K562 (cell line): ENCODE measurements around the gene PRM1.

ENCODE experiments used
- CBX8 ChIP-seq: fragments of 200-600 bp; sonication (generic); IDR thresholded peaks from 2 replicates; pipeline ENCODE4 v1.6.1; 2012; ENCODE audit warnings: borderline replicate concordance, mixed run types, low read depth, mild to moderate bottlenecking, moderate library complexity, mixed read lengths, low read length, control low read depth, inconsistent platforms; ENCODE audit not compliant: poor library complexity, severe bottlenecking; ENCODE audit errors: extremely low read depth
- KAT2B ChIP-seq: IDR thresholded peaks from one replicate; pipeline ENCODE4 v1.6.1; 2012; ENCODE audit warnings: low read depth, mild to moderate bottlenecking, control low read depth, inconsistent platforms, low read length, moderate library complexity
- KLF16 ChIP-seq: IDR thresholded peaks from 2 replicates; pipeline ENCODE4 v1.6.1; 2016; ENCODE audit warnings: antibody characterized with exemption
- REST ChIP-seq, 2 experiments: fragments of 450-650 bp; formaldehyde crosslinking in 1 of 2; IDR thresholded peaks; 2 replicates each; pipeline versions ENCODE4 v1.4.0 to v1.6.1; 2014 to 2020; ENCODE audit warnings: mild to moderate bottlenecking in 2 of 2, borderline replicate concordance in 1 of 2, low read depth in 1 of 2

DNA sequence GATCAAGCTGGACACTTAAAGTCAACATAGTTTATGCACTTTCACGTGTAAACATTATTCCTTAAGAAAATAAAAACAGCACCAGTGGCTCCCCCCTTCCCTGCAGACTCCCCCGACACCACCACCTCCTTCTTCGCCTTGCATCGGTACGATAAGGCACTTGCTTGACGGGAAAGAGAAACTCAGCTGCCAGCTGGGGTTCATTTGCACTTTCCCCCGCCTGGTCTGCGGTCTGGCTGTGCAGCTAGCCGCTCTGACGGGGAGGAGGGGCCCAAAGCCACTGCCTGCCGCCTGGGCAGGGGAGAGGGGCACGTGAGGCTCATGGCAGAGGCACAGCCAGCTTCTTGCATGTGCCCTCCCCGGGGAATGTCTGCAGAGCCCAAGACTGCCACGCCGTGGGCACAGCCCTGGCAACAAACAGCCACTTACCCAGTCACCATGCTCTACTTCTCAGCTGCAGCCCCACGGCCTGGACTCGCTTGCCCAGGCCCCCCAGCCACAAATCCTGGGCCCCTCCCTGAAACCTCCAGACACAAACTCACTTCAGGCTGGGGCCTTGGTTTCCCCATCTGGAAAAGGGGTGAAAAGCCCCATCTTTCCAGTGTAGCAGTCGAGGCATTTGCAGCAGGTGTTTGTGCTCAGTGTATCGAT is 16.5 kb upstream of the PRM1 start:
- TF ChIP-seq KLF16 (peak; percentile 89), CBX8 (no peak), KAT2B (no peak), REST (IDR thresholded peaks at IDR 0.05; ENCODE audit: borderline replicate concordance) (0 out of 2 replicates have a peak, but pooled peaks have one; percentile 14), REST (CRISPR knock-in tag; IDR thresholded peaks at IDR 0.05; ENCODE audit: low read depth) (no peak)
